GM23338 (cell line): Measurements from ENCODE around the gene COA1. TPM values are rescaled to one million over a fixed set of nuclear protein-coding genes. Genes with fewer than 3 reads are reported as not detected.
A peak's percentile ranks its signal among the peaks of the same experiment; 100 is the strongest.

ENCODE experiments used
- ATAC-seq: fragments of 200-7000 bp; cut with Tn5 transposase; 3 replicates; pipeline ENCODE4 v1.9.1; 2020
- DNase-seq: peaks from one replicate; pipeline ENCODE4 v3.0.0-alpha.2; 2015; ENCODE audit warnings: low spot score
- H2AFZ ChIP-seq: fragments of 200-600 bp; sonication (generic); 2 replicates; pipeline ENCODE4 v1.8.0; 2016; ENCODE audit warnings: antibody characterized with exemption, mild to moderate bottlenecking, moderate library complexity
- H3F3A ChIP-seq: fragments of 200-600 bp; sonication (generic); replicated peaks from 2 replicates; pipeline ENCODE4 v1.8.0; 2017; ENCODE audit warnings: antibody characterized with exemption, mixed run types, low read depth
- H3K27ac ChIP-seq: fragments of 200-600 bp; sonication (generic); 2 replicates; pipeline ENCODE4 v1.6.1; 2016; ENCODE audit warnings: low read depth
- H3K27me3 ChIP-seq: fragments of 200-600 bp; sonication (generic); 2 replicates; pipeline ENCODE4 v1.8.0; 2016; ENCODE audit warnings: mild to moderate bottlenecking, mixed run types, moderate library complexity; ENCODE audit not compliant: insufficient read depth
- H3K36me3 ChIP-seq: fragments of 200-600 bp; sonication (generic); 2 replicates; pipeline ENCODE4 v1.8.0; 2016; ENCODE audit warnings: mild to moderate bottlenecking; ENCODE audit not compliant: insufficient read depth
- H3K4me1 ChIP-seq: fragments of 200-600 bp; sonication (generic); 2 replicates; pipeline ENCODE4 v1.8.0; 2016; ENCODE audit warnings: mild to moderate bottlenecking, moderate library complexity; ENCODE audit not compliant: insufficient read depth
- H3K4me2 ChIP-seq: fragments of 200-600 bp; sonication (generic); 2 replicates; pipeline ENCODE4 v1.7.1; 2017; ENCODE audit warnings: mixed run types
- H3K4me3 ChIP-seq: fragments of 200-600 bp; sonication (generic); 2 replicates; pipeline ENCODE4 v1.6.1; 2016; ENCODE audit warnings: mixed run types
- H3K79me2 ChIP-seq: fragments of 200-600 bp; sonication (generic); replicated peaks from 2 replicates; pipeline ENCODE4 v1.8.0; 2017; ENCODE audit warnings: mild to moderate bottlenecking; ENCODE audit not compliant: insufficient read depth
- H3K9me2 ChIP-seq: fragments of 200-600 bp; sonication (generic); 2 replicates; pipeline ENCODE4 v1.8.0; 2017; ENCODE audit not compliant: insufficient read depth
- H4K20me1 ChIP-seq: fragments of 200-600 bp; sonication (generic); replicated peaks from 2 replicates; pipeline ENCODE4 v1.8.0; 2017; ENCODE audit warnings: mild to moderate bottlenecking; ENCODE audit not compliant: insufficient read depth
- H3K27ac Mint-ChIP-seq: 2 replicates; pipeline ENCODE4 v1.8.0; 2020; ENCODE audit warnings: inconsistent platforms, mild to moderate bottlenecking, moderate library complexity, mixed read lengths
- H3K27me3 Mint-ChIP-seq: 3 replicates; pipeline ENCODE4 v1.8.0; 2022; ENCODE audit warnings: low read depth, mild to moderate bottlenecking, moderate library complexity, mixed read lengths, inconsistent platforms; ENCODE audit not compliant: insufficient read depth, poor library complexity
- H3K36me3 Mint-ChIP-seq: 3 replicates; pipeline ENCODE4 v1.8.0; 2021; ENCODE audit warnings: low read depth, mild to moderate bottlenecking, inconsistent platforms, moderate library complexity, mixed read lengths
- H3K4me1 Mint-ChIP-seq: 3 replicates; pipeline ENCODE4 v1.8.0; 2020; ENCODE audit warnings: mild to moderate bottlenecking, inconsistent platforms, mixed read lengths
- H3K4me3 Mint-ChIP-seq: 3 replicates; pipeline ENCODE4 v1.8.0; 2021; ENCODE audit warnings: moderate library complexity, mild to moderate bottlenecking, inconsistent platforms, mixed read lengths
- H3K9me3 Mint-ChIP-seq: 3 replicates; pipeline ENCODE4 v1.8.0; 2020; ENCODE audit warnings: moderate library complexity, mild to moderate bottlenecking, inconsistent platforms, mixed read lengths
- CTCF ChIP-seq, 2 experiments: fragments of 200-600 bp in 1 of 2; sonication (generic) in 1 of 2; conservative IDR thresholded peaks; 2 replicates each; pipeline versions ENCODE4 v1.5.1 to v1.6.1; 2016 to 2017; ENCODE audit warnings: antibody characterized with exemption in 2 of 2, low read depth in 2 of 2, mild to moderate bottlenecking in 2 of 2, moderate library complexity in 1 of 2
- ETS1 ChIP-seq: IDR thresholded peaks from 2 replicates; pipeline ENCODE4 v1.6.1; 2016; ENCODE audit warnings: antibody characterized with exemption
- EZH2 ChIP-seq: fragments of 200-600 bp; sonication (generic); IDR thresholded peaks from one replicate; pipeline ENCODE4 v1.8.0; 2017; ENCODE audit warnings: antibody characterized with exemption, mild to moderate bottlenecking, low read depth; ENCODE audit not compliant: unreplicated experiment
- EZH2phosphoT487 ChIP-seq: fragments of 200-600 bp; sonication (generic); IDR thresholded peaks from one replicate; pipeline ENCODE4 v1.8.1; 2018; ENCODE audit warnings: antibody characterized with exemption; ENCODE audit not compliant: unreplicated experiment
- NANOG ChIP-seq: IDR thresholded peaks from 2 replicates; pipeline ENCODE4 v1.6.1; 2016; ENCODE audit warnings: antibody characterized with exemption, borderline replicate concordance
- POLR2AphosphoS5 ChIP-seq: IDR thresholded peaks from 2 replicates; pipeline ENCODE4 v1.6.1; 2016; ENCODE audit warnings: antibody characterized with exemption, low read depth
- REST ChIP-seq: IDR thresholded peaks from one replicate; pipeline ENCODE4 v1.6.1; 2018; ENCODE audit warnings: antibody characterized with exemption; ENCODE audit not compliant: unreplicated experiment
- STAT1 ChIP-seq: IDR thresholded peaks from one replicate; pipeline ENCODE4 v1.6.1; 2016; ENCODE audit warnings: antibody characterized with exemption; ENCODE audit not compliant: unreplicated experiment
- ZNF462 ChIP-seq: fragments of 250-450 bp; sonication (Bioruptor Pico); IDR thresholded peaks from 2 replicates; pipeline ENCODE4 v1.5.0; 2020; ENCODE audit warnings: mild to moderate bottlenecking, moderate library complexity
- polyA plus RNA-seq: library from polyadenylated mRNA; unstranded; fragments of >200 nt; fragmentation: Nextera tagmentation; extraction: Ambion mirVana; gene quantifications from 2 replicates; pipeline ENCODE4 v1.2.1, GENCODE V29; 2016
- total RNA-seq: library from RNA; depleted of rRNA; stranded (reverse); fragments of >200 nt; shearing (Covaris generic); gene quantifications from 2 replicates; pipeline ENCODE4 v1.2.3, GENCODE V29; 2014

COA1 gene
- total and polyA plus RNA-seq, 2 experiments from 2014 or later: 156 to 158 TPM

- peaks cover 66% of the 10 kb centered on the region for H3K36me3 Mint-ChIP-seq
- Histone ChIP-seq H3K27ac (peak overlapping the region; percentile 92; the same call in 1 of the 2 replicates), H2AFZ (no peak overlapping the region), H3K4me1 (peaks cover 16% of the 10 kb centered on the region), H3K9me2 (no peaks in the 10 kb centered on the region), H3K79me2 (peaks cover 93% of the 10 kb centered on the region), H3K27me3 (no peaks in the 10 kb centered on the region), H3K4me2 (no peak overlapping the region), H3K36me3 (no peaks in the 10 kb centered on the region), H4K20me1 (peaks cover 7% of the 10 kb centered on the region; the same call in 1 of the 2 replicates), H3K4me3 (no peak overlapping the region), H3F3A (no peaks in the 10 kb centered on the region)
- H3K4me1 Mint-ChIP-seq: peaks cover 11% of the 10 kb centered on the region
- no peak overlapping the region for H3K4me3 Mint-ChIP-seq
- ATAC-seq (no peak), DNase-seq (no peak)
- H3K27me3 Mint-ChIP-seq: peaks cover 4% of the 10 kb centered on the region
- H3K27ac Mint-ChIP-seq: no peak overlapping the region; the same call in 1 of the 2 replicates
- H3K9me3 Mint-ChIP-seq: peaks cover 38% of the 10 kb centered on the region; the same call in 2 of the 3 replicates
- no peak for TF ChIP-seq POLR2AphosphoS5
- TF ChIP-seq EZH2phosphoT487: no peak
- no peak for TF ChIP-seq STAT1
- TF ChIP-seq CTCF (conservative IDR thresholded peaks at IDR 0.05; ENCODE audit: low read depth in 2 of 2): no peak
- no peak for TF ChIP-seq NANOG
- TF ChIP-seq EZH2: no peak
- TF ChIP-seq ZNF462 (CRISPR knock-in tag): no peak
- TF ChIP-seq REST: no peak
- no peak for TF ChIP-seq ETS1
These were observed 57.8 kb downstream of the COA1 start for GRCh38 chr7:43671521-43671920.
